Skin epidermis (tissue), 12 donors: ENCODE measurements around the gene PMF1.

ENCODE experiments used
- H3K27ac ChIP-seq, 21 experiments: fragments of 200-600 bp; sonication (generic) in 11 of 21; one replicate each; pipeline ENCODE4 v1.5.0; 2020; ENCODE audit warnings: mild to moderate bottlenecking in 3 of 21, inconsistent platforms in 2 of 21, moderate library complexity in 2 of 21
- H3K4me3 ChIP-seq, 7 experiments: fragments of 200-600 bp; sonication (generic) in 2 of 7; one replicate each; pipeline ENCODE4 v1.5.0; 2020; ENCODE audit warnings: inconsistent platforms in 2 of 7, mild to moderate bottlenecking in 2 of 7, moderate library complexity in 1 of 7

The PMF1 gene

DNA sequence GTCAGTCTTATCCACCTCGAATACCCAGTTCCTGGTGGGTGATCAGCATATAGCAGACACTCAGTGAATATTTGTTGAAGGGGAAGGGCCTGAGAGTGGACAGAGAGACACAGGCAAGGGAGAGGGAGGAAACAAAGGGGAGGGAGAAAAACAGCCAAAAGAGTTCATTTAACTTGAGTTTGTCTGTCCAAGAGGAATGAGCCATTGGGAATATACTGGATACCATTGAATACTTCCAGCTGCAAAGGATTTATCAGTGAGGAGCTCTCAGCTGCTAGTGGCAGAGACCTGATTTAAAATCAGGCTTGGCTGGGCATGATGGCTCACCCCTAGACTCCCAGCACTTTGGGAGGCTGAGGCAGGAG lies 17.6 kb downstream of the PMF1 start:
- H3K4me3 ChIP-seq = no peak overlapping the region
- H3K27ac ChIP-seq = no peak overlapping the region

DNA sequence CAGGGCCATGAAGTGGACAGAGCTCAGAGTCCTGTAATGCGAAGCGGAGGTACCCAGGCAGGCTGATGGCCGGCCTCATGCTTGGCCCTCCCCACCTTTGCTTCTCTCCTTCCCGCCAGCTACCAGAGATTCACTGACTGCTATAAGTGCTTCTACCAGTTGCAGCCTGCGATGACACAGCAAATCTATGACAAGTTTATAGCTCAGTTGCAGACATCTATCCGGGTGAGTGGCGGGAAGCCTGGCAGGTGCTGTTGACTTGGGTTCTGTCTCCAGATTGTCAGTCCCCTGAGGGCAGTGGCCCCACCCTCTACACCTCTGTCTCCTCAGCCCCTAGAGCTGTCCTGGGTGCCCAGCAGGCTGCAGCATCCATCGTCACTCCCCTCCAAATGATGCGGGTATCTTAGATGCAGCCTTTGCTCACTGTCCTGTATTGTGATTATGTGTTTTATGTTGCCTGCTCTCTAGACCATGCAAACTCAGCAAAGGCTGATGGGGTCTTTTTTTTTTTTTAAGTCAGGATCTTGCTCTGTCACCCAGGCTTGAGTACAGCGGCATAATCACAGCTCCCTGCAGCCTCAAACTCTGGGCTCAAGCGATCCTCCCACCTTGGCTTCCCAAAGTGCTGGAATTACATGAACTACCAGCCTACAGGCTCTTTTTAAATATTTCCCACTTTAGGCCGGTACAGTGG lies 19.5 kb downstream of the PMF1 start:
- no peak overlapping the region for H3K27ac ChIP-seq
- H3K4me3 ChIP-seq = no peak overlapping the region

DNA sequence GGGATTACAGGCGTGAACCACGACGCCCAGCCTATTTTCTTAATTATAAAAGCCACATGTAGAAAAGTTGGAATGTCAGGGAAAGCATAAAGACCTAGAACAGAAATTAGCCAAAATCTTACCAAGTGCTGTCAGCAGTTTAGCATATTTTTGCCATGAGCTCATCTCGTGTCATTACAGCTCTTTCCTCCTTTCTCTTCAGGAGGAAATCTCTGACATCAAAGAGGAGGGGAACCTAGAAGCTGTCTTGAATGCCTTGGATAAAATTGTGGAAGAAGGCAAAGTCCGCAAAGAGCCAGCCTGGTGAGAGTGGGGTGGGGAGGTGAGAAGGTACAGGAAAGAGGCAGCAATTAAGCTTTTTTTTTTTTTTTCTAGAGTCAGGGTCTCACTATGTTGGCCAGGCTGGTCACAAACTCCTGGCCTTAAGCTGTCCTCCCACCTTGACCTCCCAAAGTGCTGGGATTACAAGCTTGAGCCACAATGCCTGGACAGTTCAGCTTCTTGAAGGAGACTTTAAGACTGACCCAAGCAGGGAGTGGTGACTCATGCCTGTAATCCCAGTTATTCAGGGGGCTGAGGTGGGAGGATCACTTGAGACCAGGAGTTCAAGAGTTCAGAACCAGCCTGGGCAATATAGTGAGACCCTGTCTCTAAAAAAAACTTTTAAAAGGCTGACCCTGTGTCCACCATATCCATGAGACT lies 20.8 kb downstream of the PMF1 start:
- Histone ChIP-seq H3K27ac (peak overlapping the region in 1 of 21 experiments; percentile 45), H3K4me3 (no peak overlapping the region)

DNA sequence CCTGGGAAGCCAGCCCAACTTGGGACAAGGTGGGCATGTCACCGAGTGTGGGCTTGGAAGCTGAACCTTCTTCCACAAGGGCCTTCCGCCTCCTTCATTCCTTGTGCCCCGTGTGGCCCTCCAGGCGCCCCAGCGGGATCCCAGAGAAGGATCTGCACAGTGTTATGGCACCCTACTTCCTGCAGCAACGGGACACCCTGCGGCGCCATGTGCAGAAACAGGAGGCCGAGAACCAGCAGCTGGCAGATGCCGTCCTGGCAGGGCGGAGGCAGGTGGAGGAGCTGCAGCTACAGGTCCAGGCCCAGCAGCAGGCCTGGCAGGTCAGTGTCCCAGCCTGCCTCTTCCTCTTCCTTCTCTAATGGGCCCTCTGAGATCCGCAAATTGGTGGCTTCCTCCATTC lies 23.4 kb downstream of the PMF1 start:
- H3K27ac ChIP-seq = peak overlapping the region in 2 of 21 experiments; percentile 30 to 32
- H3K4me3 ChIP-seq = no peak overlapping the region

DNA sequence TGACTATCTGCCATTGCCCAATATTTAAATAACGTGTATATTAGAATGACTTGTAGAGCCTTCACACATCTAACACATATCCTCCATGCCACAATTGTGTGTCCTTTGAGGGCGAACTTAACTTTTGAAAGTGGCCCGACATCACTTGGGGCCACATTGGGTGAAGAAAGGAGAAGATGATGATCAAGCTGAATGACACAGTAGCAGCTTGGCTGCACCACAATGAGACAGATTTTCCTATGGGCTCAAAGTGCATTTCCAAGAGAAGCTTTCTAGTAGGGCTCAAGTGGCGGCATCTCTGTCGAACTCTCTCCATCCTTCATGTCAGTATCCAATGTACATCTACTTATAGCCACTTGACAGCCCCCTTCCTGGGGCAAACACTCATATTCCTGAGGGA lies 25.4 kb downstream of the PMF1 start:
- Histone ChIP-seq H3K27ac (no peak overlapping the region), H3K4me3 (no peak overlapping the region)

DNA sequence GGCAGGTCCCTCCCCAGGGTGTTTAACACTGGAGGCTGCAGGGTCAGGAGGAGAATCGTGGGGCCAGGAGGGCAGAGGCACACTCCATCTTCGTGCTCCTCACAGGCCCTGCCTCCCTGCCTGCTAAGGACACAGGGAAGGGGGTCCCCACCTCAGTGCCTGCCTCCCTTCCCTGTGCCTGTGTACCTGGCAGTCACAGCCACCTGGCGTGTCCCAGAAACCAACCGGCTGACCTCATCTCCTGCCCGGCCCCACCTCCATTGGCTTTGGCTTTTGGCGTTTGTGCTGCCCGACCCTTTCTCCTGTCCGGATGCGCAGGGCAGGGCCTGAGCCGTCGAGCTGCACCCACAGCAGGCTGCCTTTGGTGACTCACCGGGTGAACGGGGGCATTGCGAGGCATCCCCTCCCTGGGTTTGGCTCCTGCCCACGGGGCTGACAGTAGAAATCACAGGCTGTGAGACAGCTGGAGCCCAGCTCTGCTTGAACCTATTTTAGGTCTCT lies 28.6 kb downstream of the PMF1 start:
- no peak overlapping the region for H3K4me3 ChIP-seq
- peak overlapping the region in 1 of 21 experiments; percentile 11 for H3K27ac ChIP-seq

DNA sequence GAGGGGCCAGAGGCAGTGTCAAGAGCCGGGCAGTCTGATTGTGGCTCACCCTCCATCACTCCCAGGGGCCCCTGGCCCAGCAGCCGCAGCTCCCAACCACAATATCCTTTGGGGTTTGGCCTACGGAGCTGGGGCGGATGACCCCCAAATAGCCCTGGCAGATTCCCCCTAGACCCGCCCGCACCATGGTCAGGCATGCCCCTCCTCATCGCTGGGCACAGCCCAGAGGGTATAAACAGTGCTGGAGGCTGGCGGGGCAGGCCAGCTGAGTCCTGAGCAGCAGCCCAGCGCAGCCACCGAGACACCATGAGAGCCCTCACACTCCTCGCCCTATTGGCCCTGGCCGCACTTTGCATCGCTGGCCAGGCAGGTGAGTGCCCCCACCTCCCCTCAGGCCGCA lies 29.1 kb downstream of the PMF1 start, which contains the start of gene BGLAP:
Gene BGLAP (plus strand): TSS at position 259 of the 400 bp plus-strand sequence. CDS start 48 bp downstream, at position 307.
- Histone ChIP-seq H3K4me3 (no peak within 1 kb of the TSS), H3K27ac (peak within 1 kb of the TSS in 2 of 21 experiments; percentile 11 to 25)

DNA sequence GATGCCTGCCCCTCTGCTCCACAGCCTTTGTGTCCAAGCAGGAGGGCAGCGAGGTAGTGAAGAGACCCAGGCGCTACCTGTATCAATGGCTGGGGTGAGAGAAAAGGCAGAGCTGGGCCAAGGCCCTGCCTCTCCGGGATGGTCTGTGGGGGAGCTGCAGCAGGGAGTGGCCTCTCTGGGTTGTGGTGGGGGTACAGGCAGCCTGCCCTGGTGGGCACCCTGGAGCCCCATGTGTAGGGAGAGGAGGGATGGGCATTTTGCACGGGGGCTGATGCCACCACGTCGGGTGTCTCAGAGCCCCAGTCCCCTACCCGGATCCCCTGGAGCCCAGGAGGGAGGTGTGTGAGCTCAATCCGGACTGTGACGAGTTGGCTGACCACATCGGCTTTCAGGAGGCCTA lies 29.9 kb downstream of the PMF1 start:
- no peak overlapping the region for H3K27ac ChIP-seq
- H3K4me3 ChIP-seq = no peak overlapping the region

DNA sequence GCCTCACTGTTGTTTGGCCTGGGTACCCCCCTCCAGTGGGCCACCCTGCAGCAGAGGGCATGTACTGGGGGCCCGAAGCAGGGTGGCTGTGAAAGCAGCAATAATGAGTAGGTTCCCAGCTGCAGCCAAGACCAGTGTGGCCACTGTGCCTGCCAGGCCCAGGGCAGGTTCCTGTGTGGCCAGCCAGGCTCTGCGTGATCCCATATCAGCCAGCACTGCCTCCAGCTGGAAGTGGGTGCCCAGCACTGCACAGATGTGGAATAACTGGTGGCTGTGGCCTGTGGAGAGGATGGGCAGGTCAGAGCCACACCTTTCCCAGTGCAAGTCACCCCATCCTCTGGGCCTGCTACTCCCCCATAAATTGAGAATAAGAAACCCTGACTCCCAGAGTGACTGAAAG lies 31.3 kb downstream of the PMF1 start:
- Histone ChIP-seq H3K27ac (no peak overlapping the region), H3K4me3 (no peak overlapping the region)

DNA sequence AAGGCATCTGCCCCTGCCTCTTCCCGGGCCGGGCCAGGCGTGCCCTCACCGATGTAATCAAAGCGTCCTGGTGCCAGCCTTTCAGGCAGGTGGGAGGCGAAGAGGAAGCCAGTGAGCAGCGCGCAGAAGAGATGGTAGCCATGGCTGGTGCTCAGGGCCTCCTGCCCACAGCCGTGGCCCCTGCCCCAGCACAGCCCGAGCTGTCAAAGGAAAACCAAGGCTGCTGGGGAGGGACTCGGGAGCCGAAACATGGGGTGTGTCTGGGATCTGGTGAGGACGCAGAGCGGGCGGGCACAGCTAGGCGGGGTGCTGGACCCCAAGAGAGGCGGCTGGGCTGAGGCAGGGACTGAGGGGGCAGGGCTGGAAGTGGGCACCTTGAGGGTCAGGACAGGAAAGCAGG lies 31.9 kb downstream of the PMF1 start:
- H3K4me3 ChIP-seq = no peak overlapping the region
- peak overlapping the region in 1 of 21 experiments; percentile 41 for H3K27ac ChIP-seq

DNA sequence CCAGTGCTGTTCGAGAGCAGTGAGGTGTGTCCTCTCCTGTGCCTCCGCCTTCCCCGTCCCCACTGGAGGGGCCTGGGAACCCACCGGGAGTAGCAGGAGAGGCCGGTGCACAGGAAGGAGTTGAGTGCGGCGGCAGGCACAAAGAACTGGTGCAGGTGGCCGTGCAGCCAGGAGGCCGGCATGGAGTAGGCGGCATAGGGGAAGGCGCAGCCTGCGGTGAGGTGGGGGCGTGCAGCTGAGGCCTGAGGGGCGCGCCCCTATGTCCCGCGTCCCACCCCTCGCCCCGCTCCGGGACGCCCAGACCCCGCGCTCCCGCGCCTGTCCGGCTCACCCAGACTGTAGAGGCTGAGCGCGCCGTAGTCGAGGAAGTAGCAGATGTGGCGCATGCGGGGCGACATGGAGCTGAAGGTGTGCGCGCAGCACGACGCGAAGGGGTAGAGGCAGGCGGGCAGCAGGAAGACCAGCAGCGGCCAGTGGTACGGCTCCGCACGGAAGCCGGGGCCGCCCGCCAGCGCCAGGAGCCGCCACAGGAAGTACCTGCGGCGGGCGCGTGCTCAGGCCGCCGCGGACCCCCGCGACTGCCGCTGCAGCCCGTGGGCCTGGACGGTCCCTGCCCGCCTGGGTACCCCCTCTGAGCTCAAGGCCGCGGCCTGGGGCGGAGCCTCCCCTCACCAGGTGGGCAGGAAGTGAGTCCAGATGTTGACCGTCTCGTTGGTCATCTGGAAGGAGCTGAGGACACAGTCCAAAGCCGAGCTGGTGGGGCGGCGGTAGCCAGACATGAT lies 32.8 kb downstream of the PMF1 start:
- Histone ChIP-seq H3K4me3 (peak overlapping the region; percentile 4 to 26 (median 21)), H3K27ac (peak overlapping the region in 6 of 21 experiments; percentile 5 to 70 (median 35))

DNA sequence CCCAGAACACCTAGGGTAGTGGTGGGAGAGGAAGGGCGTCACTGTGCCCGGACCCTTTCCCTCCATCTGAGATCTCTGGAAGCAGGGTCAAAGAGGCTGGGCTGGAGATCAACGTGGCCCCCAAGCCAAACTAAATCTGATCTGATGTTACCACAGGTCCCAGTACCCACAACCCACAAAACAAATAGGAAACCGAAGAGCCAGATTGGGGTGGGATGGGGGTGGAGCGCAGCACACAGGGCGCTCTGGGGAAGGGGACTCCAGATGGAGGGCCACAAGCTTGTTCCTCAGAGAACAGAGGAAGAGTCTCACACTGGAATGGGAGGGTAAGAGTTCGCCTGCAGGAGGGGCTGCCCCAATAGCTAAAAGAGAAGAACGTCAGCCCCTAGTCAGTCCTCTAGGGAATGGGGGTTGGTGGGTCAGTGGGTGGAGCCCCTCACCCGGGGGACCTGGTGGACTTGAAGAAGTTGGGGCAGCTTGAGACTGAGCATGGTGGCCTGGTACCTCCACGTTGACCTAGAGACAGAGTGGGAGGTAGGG lies 33.5 kb downstream of the PMF1 start:
- Histone ChIP-seq H3K4me3 (peak overlapping the region in 4 of 7 experiments; percentile 4 to 26 (median 22)), H3K27ac (peak overlapping the region in 2 of 21 experiments; percentile 20 to 70)

DNA sequence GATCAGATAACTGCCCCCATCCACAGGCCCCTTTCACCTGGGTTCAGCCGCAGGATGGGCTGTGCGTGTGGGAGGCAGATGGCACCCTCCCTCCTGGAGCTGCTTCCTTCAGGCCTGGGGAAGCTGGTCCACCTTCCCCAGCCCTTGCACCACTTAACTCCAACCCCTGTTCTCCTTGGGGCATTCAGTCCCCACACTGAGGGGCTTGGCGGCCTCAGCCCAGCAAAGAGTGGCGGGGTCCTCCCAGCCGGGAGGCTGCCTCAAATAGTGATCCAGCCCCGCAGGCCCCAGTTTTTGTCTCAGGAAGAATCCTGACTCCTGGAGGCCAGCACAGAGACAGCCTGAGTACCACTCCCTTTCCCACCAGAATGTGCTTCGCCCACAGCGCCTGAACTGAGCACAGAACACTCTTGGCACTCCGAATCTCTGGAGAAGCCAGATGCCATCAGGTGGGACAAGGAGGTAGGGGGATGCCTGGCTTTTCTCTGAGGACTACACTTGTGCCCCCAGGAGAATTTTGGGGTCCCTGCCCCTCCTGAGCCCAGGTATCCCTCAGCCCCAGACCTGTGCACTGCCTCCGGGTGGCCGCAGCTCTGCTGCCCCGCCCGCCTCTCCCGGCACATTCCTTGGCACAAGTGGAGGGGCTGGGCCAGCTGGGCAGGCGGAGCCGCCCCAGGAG lies 34.1 kb downstream of the PMF1 start:
- Histone ChIP-seq H3K4me3 (no peak overlapping the region), H3K27ac (peak overlapping the region in 1 of 21 experiments; percentile 37)

DNA sequence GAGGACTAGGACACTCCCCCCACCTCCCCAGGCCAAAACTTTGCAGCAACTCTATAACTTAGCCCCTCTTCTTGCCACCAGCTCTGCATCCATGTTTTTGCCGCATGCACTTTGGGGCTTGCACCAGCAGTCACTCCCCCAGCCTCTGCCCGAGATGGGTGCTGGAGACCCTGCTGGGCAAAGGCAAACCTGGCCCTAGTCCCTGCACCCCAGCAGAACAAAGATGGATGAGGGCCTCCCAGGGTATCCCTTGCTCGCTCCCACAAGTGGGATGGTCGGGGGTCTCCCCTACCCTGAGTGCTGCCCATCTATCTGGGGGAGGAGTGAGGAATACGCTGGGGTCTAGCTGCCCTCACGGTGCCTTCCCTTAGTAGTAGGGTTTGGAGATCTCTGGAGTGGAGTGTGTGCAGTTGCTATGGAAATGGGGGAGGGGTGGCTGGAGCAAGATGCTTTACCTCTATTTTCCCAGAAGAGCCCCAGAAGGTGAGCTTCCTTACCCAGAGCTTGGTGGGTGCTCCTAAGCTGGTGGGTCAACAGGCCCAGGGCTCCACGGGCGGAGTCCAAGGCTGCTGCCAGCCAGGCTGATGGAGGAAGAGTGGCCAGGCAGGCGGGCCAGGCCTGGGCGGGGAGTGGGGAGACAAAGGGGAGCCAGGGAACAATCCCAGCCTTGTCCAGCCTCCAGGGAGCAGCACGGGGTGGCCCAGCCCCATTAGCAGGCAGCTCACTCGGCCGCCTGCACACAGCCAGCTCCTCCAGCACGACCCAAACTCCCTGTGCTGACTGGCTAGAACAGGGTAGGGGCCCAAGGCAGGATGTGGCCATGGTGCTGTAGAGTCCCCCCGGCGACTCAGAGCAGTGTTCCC lies 34.9 kb downstream of the PMF1 start, which contains the start of gene PAQR6:
Gene PAQR6 (minus strand): TSS at position 597 of the 863 bp plus-strand sequence. CDS start 1,325 bp downstream, outside the sequence.
- H3K4me3 ChIP-seq = no peak within 1 kb of the TSS
- H3K27ac ChIP-seq = peak within 1 kb of the TSS in 5 of 21 experiments; percentile 20 to 40 (median 37)

DNA sequence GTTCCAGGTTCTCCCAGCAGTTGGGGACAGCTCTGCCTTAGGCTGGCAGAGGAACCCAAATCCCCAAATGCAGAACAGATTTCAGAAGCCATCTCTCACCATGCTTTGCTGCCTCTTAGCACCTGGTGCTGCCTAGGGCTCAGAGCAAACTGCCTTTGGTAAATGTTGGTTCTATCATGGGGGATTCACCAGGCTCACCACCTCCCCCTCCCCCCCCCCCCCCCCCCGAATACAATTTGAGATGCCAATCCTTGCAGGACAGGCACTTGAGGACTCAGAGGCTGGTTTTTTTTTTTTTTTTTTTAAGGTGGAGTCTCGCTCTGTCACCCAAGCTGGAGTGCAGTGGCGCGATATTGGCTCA lies 35.5 kb downstream of the PMF1 start:
- no peak overlapping the region for H3K4me3 ChIP-seq
- H3K27ac ChIP-seq = peak overlapping the region in 4 of 21 experiments; percentile 16 to 40 (median 34)

DNA sequence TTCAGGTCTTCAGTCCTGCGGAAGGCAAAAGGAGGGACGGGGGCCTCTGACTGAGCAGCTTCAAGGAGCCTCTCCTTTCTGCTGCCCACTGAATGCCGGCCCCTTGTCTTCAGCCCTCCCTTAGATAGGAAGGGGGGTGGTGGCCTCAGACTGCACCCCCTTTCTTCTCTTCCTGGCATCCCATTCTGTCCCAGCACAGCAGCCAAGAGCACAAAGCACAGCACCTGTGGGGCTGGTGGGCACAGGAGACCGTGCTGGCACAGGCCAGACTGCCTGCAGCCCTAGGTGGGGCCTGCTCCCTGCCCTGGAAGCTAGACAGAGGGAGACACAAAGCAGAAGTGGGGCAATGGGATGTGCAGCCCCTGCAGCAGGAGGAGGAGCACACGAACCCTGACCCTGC lies 36.8 kb downstream of the PMF1 start:
- H3K4me3 ChIP-seq = no peak overlapping the region
- peak overlapping the region in 2 of 21 experiments; percentile 17 to 41 for H3K27ac ChIP-seq

DNA sequence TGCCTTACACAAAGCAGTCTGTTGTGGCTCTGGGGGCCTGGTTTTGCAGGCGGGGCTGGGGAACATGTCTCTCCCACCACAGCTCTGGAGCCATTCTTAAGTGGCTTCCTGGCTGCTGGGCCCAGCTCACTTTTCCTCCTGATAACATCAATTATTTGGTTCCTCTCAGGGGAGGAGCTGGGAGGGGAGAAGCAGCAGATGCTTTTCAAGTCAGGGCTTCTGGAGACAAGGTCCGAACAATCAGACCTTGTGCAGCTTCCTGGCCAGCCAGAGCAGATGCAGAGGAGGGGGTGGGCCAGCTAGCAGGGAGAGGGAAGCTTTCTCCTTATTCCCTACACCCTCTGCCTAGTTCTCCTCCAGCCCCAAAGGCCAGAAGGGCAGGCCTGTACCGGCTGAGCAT lies 38.7 kb downstream of the PMF1 start:
- peak overlapping the region in 10 of 21 experiments; percentile 22 to 70 (median 48) for H3K27ac ChIP-seq

DNA sequence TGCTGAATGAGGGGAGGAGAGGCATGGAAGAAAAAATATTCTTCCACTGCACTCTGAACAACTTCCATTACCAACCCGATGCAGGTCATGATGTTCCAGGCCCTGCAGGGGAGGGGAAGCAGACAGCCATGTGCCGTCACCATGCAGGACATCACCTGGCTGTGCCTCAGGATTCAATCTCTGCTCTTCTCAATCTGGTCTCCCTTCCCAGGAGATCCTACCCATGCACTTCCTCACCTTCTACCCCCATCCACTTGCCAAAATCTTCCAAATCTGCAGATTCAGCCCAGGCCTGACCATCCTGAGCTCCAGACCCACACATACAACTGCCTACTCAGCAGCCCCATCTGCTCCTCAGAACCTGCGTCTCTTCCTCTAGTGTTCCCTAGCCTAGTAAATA lies 40.8 kb downstream of the PMF1 start:
- Histone ChIP-seq H3K27ac (no peak overlapping the region), H3K4me3 (no peak overlapping the region)

More for the DNA sequence above, 38.7 kb downstream of the PMF1 start:
- no peak overlapping the region for H3K4me3 ChIP-seq
